PC-3 (cell line): Measurements from ENCODE around the gene LZTFL1. TPM values are rescaled to one million over a fixed set of nuclear protein-coding genes. Genes with fewer than 3 reads are reported as not detected.

ENCODE experiments used
- ATAC-seq: fragments of 200-7000 bp; cut with Tn5 transposase; 2 replicates; pipeline ENCODE4 v1.9.1; 2020; ENCODE audit warnings: mild to moderate bottlenecking, moderate library complexity
- BruUV-seq: library from RNA; stranded (reverse); fragments of 400-500 nt; replicated peaks from 2 replicates; lab custom pipeline; 2021; lab: Mats Ljungman, UMichigan
- CTCF ChIA-PET: fragments of 300-600 bp; sonication (Branson Sonifier 250); formaldehyde crosslinking; loops from one replicate; lab custom pipeline; 2022; ENCODE audit warnings: antibody characterized with exemption; lab: Charles Lee
- POLR2A ChIA-PET: fragments of 300-600 bp; sonication (Branson Sonifier 250); formaldehyde crosslinking; loops from one replicate; lab custom pipeline; 2022; ENCODE audit warnings: antibody characterized with exemption; ENCODE audit not compliant: unreplicated experiment; lab: Charles Lee
- DNase-seq: peaks from one replicate; pipeline ENCODE4 v3.0.0-alpha.2; 2015
- H2AFZ ChIP-seq: fragments of 300-600 bp; sonication (generic); 2 replicates; pipeline ENCODE4 v1.6.0; 2016; ENCODE audit warnings: antibody characterized with exemption, low read length
- H3F3A ChIP-seq: fragments of 300-600 bp; sonication (generic); one replicate; pipeline ENCODE4 v1.6.0; 2017; ENCODE audit warnings: antibody characterized with exemption, low read length, control low read depth, mild to moderate bottlenecking; ENCODE audit not compliant: unreplicated experiment
- H3K27ac ChIP-seq: fragments of 300-600 bp; sonication (generic); 2 replicates; pipeline ENCODE4 v1.5.1; 2016; ENCODE audit warnings: mild to moderate bottlenecking, low read length
- H3K27me3 ChIP-seq: fragments of 300-600 bp; sonication (generic); 2 replicates; pipeline ENCODE4 v1.6.1; 2016; ENCODE audit warnings: low read length, mixed read lengths
- H3K36me3 ChIP-seq: fragments of 300-600 bp; sonication (generic); 2 replicates; pipeline ENCODE4 v1.6.1; 2016; ENCODE audit warnings: low read depth, mixed run types, low read length, mixed read lengths
- H3K4me1 ChIP-seq: fragments of 300-600 bp; sonication (generic); 2 replicates; pipeline ENCODE4 v1.5.1; 2016; ENCODE audit warnings: low read length; ENCODE audit not compliant: insufficient read depth
- H3K4me2 ChIP-seq: fragments of 300-600 bp; sonication (generic); 2 replicates; pipeline ENCODE4 v1.6.0; 2016; ENCODE audit warnings: low read length
- H3K4me3 ChIP-seq: fragments of 300-600 bp; sonication (generic); 2 replicates; pipeline ENCODE4 v1.5.1; 2016; ENCODE audit warnings: mild to moderate bottlenecking, low read length, mixed read lengths
- H3K79me2 ChIP-seq: fragments of 300-600 bp; sonication (generic); 2 replicates; pipeline ENCODE4 v1.6.1; 2017; ENCODE audit warnings: low read length, mixed read lengths
- H3K9ac ChIP-seq: fragments of 300-600 bp; sonication (generic); 2 replicates; pipeline ENCODE4 v1.6.0; 2016; ENCODE audit warnings: mild to moderate bottlenecking, low read length
- H3K9me2 ChIP-seq: fragments of 300-600 bp; sonication (generic); replicated peaks from 2 replicates; pipeline ENCODE4 v1.6.1; 2016; ENCODE audit warnings: mixed run types, low read length, mixed read lengths
- H3K9me3 ChIP-seq: fragments of 300-600 bp; sonication (generic); 2 replicates; pipeline ENCODE4 v1.6.1; 2016; ENCODE audit warnings: low read length, mixed read lengths
- H4K20me1 ChIP-seq: fragments of 300-600 bp; sonication (generic); 2 replicates; pipeline ENCODE4 v1.6.1; 2016; ENCODE audit warnings: low read length, mixed read lengths
- CTCF ChIP-seq: fragments of 300-600 bp; sonication (generic); conservative IDR thresholded peaks from 2 replicates; pipeline ENCODE4 v1.5.1; 2017; ENCODE audit warnings: antibody characterized with exemption, low read depth, mild to moderate bottlenecking, low read length
- EZH2 ChIP-seq: fragments of 300-600 bp; sonication (generic); IDR thresholded peaks from one replicate; pipeline ENCODE4 v1.6.1; 2017; ENCODE audit warnings: antibody characterized with exemption, mild to moderate bottlenecking, low read length; ENCODE audit not compliant: unreplicated experiment
- EZH2phosphoT487 ChIP-seq: fragments of 300-600 bp; sonication (generic); IDR thresholded peaks from 2 replicates; pipeline ENCODE4 v1.6.1; 2018; ENCODE audit warnings: mild to moderate bottlenecking, antibody characterized with exemption, low read length, borderline replicate concordance
- intact Hi-C: fragments of 100-400 bp; cut with micrococcal nuclease; formaldehyde crosslinking; loops from 2 replicates; pipeline ENCODE4 v1.9.0; 2023
- total RNA-seq: library from RNA; depleted of rRNA; stranded (reverse); fragments of >200 nt; gene quantifications from 2 replicates; pipeline ENCODE4 v1.2.3, GENCODE V29; 2014

Gene LZTFL1
- total RNA-seq, 1 experiment from 2014 or later = 14.2 TPM

- no peak overlapping the region for H3K9ac ChIP-seq
- no peak overlapping the region for H3K4me3 ChIP-seq
- H3K4me2 ChIP-seq = no peak overlapping the region
- no peaks in the 10 kb centered on the region for H3K36me3 ChIP-seq
- intact Hi-C loops = no loop called here
- no peak overlapping the region for H3K27ac ChIP-seq
- H2AFZ ChIP-seq = no peak overlapping the region
- ChIA-PET POLR2A (no interaction called here), CTCF (no interaction called here)
- no peaks in the 10 kb centered on the region for H3K27me3 ChIP-seq
- BruUV-seq = no TSS peak
- H3K4me1 ChIP-seq = no peaks in the 10 kb centered on the region
- H3K9me3 ChIP-seq = no peaks in the 10 kb centered on the region
- H3K9me2 ChIP-seq = no peaks in the 10 kb centered on the region
- no peak for DNase-seq
- ATAC-seq = no peak
- TF ChIP-seq EZH2 (no peak), CTCF (no peak), EZH2phosphoT487 (no peak)
- no peaks in the 10 kb centered on the region for H3K79me2 ChIP-seq
- H4K20me1 ChIP-seq = no peaks in the 10 kb centered on the region
- H3F3A ChIP-seq = no peaks in the 10 kb centered on the region
Measured at GRCh38 chr3:45776301-45776595, 65.7 kb downstream of the LZTFL1 start.

- H3F3A ChIP-seq = no peaks in the 10 kb centered on the region
- DNase-seq = no peak
- H3K27ac ChIP-seq = no peak overlapping the region
- no peak overlapping the region for H3K9ac ChIP-seq
- H2AFZ ChIP-seq = no peak overlapping the region
- H3K4me2 ChIP-seq = no peak overlapping the region
- BruUV-seq = no TSS peak
- H3K79me2 ChIP-seq = no peaks in the 10 kb centered on the region
- H3K27me3 ChIP-seq = no peaks in the 10 kb centered on the region
- intact Hi-C loops = no loop called here
- H3K9me2 ChIP-seq = no peaks in the 10 kb centered on the region
- no peaks in the 10 kb centered on the region for H4K20me1 ChIP-seq
- no peaks in the 10 kb centered on the region for H3K4me1 ChIP-seq
- no peak overlapping the region for H3K4me3 ChIP-seq
- no peaks in the 10 kb centered on the region for H3K36me3 ChIP-seq
- CTCF ChIA-PET = no interaction called here
- no peak for TF ChIP-seq EZH2
- TF ChIP-seq EZH2phosphoT487 = no peak
- no peak for TF ChIP-seq CTCF
- POLR2A ChIA-PET = no interaction called here
- no peaks in the 10 kb centered on the region for H3K9me3 ChIP-seq
- ATAC-seq = no peak
Measured at GRCh38 chr3:45775571-45776300, 66.2 kb downstream of the LZTFL1 start.

- POLR2A ChIA-PET = no interaction called here
- TF ChIP-seq EZH2phosphoT487 = no peak
- TF ChIP-seq CTCF = no peak
- no peak for TF ChIP-seq EZH2
- no peaks in the 10 kb centered on the region for H3F3A ChIP-seq
- no peak overlapping the region for H3K27ac ChIP-seq
- no peaks in the 10 kb centered on the region for H3K9me3 ChIP-seq
- DNase-seq (no peak), ATAC-seq (no peak)
- no TSS peak for BruUV-seq
- H3K4me2 ChIP-seq = no peak overlapping the region
- no peaks in the 10 kb centered on the region for H4K20me1 ChIP-seq
- H3K36me3 ChIP-seq = no peaks in the 10 kb centered on the region
- intact Hi-C loops = no loop called here
- no peak overlapping the region for H3K9ac ChIP-seq
- no peak overlapping the region for H3K4me3 ChIP-seq
- H2AFZ ChIP-seq = no peak overlapping the region
- no peaks in the 10 kb centered on the region for H3K9me2 ChIP-seq
- H3K79me2 ChIP-seq = no peaks in the 10 kb centered on the region
- CTCF ChIA-PET = no interaction called here
- no peaks in the 10 kb centered on the region for H3K27me3 ChIP-seq
- no peaks in the 10 kb centered on the region for H3K4me1 ChIP-seq
Measured at GRCh38 chr3:45774581-45775521, 67.1 kb downstream of the LZTFL1 start.
